ENCODE results near the gene TTC9.

DNA sequence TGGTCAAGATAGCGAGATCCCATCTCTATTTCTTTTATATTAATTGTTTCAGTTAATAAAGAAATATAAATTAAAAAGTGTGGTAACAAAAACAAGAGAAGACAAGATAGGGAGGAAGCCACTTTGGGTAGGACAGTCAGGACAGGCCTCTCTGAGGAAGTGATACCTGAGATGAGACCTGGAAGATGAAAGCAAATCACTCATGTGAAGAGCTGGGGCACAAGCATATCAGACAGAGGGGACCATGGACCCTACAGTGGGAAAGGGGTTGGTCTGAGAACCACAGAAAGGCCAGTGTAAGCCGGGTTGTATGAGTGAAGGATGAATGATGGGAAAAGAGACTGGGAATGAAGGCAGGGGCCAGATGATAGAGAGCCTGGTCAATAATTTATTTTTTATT is 39.5 kb upstream of the TTC9 start:
- no peak for TF ChIP-seq SNAI2 (CRISPR knock-in tag; IDR thresholded peaks at IDR 0.05)
- no peak for TF ChIP-seq OSR1 (CRISPR knock-in tag; IDR thresholded peaks at IDR 0.05)
- TF ChIP-seq RARB (CRISPR knock-in tag; IDR thresholded peaks at IDR 0.05), result no peak
- no peak for TF ChIP-seq ZFP3 (CRISPR knock-in tag; IDR thresholded peaks at IDR 0.05)
- TF ChIP-seq, protein P1, sequence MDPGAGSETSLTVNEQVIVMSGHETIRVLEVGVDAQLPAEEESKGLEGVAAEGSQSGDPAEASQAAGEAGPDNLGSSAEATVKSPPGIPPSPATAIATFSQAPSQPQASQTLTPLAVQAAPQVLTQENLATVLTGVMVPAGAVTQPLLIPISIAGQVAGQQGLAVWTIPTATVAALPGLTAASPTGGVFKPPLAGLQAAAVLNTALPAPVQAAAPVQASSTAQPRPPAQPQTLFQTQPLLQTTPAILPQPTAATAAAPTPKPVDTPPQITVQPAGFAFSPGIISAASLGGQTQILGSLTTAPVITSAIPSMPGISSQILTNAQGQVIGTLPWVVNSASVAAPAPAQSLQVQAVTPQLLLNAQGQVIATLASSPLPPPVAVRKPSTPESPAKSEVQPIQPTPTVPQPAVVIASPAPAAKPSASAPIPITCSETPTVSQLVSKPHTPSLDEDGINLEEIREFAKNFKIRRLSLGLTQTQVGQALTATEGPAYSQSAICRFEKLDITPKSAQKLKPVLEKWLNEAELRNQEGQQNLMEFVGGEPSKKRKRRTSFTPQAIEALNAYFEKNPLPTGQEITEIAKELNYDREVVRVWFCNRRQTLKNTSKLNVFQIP (CRISPR knock-in tag; IDR thresholded peaks at IDR 0.05; ENCODE audit: borderline replicate concordance, low read depth), result no peak
